Measurements from ENCODE around the gene SFXN5.

- TF ChIP-seq CEBPB (IDR thresholded peaks at IDR 0.05) (no peak), RAD21 (IDR thresholded peaks at IDR 0.05; ENCODE audit: low read depth) (no peak), REST (IDR thresholded peaks at IDR 0.05; ENCODE audit: low read depth) (no peak), ZBTB7A (IDR thresholded peaks at IDR 0.05; ENCODE audit: low read depth) (no peak), TAF1 (IDR thresholded peaks at IDR 0.05; ENCODE audit: low read depth) (no peak), CREB1 (IDR thresholded peaks at IDR 0.05; ENCODE audit: low read depth) (no peak), YY1 (IDR thresholded peaks at IDR 0.05; ENCODE audit: low read depth) (no peak), TEAD4 (IDR thresholded peaks at IDR 0.05) (no peak), NFIC (IDR thresholded peaks at IDR 0.05) (no peak), FOXM1 (IDR thresholded peaks at IDR 0.05; ENCODE audit: borderline replicate concordance, low read depth) (no peak), TCF12 (IDR thresholded peaks at IDR 0.05; ENCODE audit: low read depth) (no peak), EP300 (IDR thresholded peaks at IDR 0.05; ENCODE audit: borderline replicate concordance) (no peak)
- TF ChIP-seq, protein P1, sequence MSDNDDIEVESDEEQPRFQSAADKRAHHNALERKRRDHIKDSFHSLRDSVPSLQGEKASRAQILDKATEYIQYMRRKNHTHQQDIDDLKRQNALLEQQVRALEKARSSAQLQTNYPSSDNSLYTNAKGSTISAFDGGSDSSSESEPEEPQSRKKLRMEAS (IDR thresholded peaks at IDR 0.05) = no peak
These were observed 1.5 kb downstream of the SFXN5 start for GRCh38 chr2:73069855-73070642.
